ENCODE results near the gene INTS6.
A peak's percentile ranks its signal among the peaks of the same experiment; 100 is the strongest.

INTS6 gene

GRCh38 chr13:51455532-51455931 is 2.7 kb upstream of the INTS6 start:
- no peak for DNase-seq (ENCODE audit: low read depth in 1 of 2, low spot score in 1 of 2)

DNA sequence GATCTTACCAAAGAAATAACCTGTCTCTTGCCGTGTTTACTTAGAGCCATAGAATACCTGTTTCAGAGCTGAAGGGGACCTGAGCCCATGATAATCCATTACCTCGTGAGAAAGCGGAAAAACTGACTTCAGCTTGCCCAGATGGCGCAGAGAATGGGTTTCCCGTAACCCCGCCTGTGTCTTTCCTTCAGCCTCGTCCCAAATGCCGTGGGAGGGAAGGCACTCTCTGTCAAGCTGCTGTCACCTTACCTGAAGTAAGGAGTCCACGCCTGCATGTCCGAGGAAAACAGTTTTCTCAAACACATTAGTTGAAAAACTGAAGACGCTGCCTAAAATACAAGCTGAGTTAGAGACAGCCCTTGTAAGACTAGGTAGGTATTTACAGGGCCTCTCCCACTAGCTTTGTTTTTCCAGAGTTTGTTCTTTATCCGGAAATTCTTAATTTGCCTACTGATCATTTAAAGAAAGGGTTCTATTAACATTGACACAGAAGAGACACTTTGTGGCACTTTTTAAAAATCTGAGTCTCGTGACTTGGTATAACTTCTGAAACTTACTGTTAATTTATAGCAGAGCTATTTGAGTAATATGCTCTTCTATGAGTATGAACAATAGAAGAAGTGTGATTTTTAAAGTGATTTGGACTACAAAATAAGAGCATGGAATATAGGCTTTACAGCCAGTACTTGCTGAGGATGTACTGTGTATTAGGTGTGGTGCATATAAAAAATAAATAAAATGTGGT is 1.3 kb upstream of the INTS6 start:
- DNase-seq (ENCODE audit: low read depth in 1 of 2, low spot score in 1 of 2): peak in 1 of 2 donors; percentile 19

- peak; percentile 62 to 70 for DNase-seq (ENCODE audit: low read depth in 1 of 2, low spot score in 1 of 2)
Observed at GRCh38 chr13:51453207-51453958, 547 bp upstream of the INTS6 start.

DNA sequence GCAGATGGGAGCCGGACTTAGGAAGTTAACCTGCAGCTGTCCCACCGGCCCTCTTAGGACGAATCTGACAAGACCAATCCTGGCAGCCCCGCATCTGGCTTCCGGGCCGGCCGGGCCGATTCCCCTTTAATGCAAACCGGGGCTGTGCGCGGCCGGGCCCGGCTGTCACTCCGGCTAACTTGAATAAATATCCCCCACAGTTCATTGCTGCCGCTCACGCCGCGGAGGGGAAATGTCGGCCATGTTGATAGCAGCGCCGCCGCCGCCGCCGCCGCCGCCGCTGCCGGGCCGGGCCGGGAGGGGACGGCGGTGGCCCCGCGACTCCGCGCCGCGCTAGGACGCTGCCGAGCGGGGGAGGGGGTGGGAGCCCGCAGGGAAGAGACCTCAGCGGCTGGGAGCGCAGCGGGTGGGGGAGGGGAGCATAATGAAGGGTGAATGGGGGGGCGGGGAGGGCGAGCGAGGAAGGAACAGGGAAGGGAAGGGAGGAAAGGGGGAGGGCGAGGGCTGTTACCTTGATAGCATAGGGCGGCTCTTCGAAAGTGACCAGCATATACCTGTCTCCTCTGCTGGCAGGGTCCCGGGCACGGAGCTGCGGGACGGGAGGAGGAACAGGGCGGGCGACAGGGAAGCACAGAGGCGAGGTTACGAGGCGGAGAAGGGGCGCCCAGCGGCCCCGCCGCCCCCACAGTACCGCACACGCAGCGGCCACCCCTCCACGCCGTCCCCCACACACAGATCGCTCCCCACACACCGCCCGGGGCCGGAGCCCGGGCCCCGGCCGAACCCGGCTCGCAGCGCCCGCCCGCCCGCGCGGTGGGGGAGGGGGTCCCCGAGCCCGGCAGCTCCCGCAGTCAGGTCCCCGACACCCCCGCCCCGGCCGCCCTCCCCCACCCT is 1.1 kb downstream of the INTS6 start:
- DNase-seq (ENCODE audit: low read depth in 1 of 2, low spot score in 1 of 2): peak; percentile 55 to 61

DNA sequence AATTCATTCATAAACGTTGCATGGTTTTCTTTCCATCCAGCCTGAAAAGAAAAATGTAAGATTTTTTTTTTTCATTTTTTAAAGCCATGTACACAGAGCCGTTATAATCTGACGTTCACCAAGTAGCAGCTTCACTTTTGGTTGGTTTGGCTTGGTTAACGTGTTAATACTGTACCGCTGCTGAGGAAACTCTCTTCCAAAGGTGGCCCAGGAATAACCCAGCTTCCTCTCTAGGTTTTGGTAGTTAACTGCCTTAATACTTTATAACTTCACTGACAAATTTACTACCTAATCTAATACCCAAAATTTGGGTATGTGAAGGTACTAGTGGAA is 1.7 kb downstream of the INTS6 start:
- no peak for DNase-seq (ENCODE audit: low read depth in 1 of 2, low spot score in 1 of 2)

GRCh38 chr13:51449018-51449417 is 3.8 kb downstream of the INTS6 start:
- DNase-seq (ENCODE audit: low read depth in 1 of 2, low spot score in 1 of 2): no peak

DNA sequence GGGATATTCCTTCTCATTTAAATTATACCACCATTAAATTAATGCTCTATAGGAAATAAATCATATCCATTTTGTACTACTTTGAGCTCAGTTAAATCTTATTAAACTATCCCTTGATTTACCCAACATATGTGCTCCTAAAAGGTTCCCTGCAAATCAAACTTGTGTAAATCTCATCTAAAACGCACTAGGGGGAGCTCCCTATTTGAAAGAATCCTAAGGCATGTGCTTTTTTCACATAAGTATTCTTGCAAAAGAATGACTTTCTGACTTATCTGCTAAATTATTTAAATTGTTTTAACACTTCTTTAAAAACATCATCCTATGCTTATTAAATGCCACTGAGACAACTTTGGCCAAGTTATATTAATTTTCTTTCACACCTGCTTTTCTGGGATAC is 7.9 kb downstream of the INTS6 start:
- DNase-seq (ENCODE audit: low read depth in 1 of 2, low spot score in 1 of 2): no peak

DNA sequence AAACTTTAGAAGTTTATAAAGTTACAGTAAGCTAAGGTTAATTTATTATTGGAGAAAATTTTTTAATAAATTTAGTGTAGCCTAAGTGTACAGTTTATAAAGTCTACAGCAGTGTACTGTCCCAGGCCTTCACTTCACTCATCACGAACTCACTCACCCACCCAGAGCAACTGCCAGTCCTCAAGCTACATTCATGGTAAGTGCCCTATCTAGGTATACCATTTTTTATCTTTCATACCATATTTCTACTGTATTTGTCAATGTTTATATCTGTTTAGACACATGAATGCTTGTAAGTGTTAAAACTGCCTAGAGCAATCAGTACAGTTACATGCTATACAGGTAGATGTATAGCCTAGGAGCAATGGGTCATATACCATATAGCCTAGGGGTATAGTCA is 12.5 kb downstream of the INTS6 start:
- DNase-seq (ENCODE audit: low read depth in 1 of 2, low spot score in 1 of 2): no peak

DNA sequence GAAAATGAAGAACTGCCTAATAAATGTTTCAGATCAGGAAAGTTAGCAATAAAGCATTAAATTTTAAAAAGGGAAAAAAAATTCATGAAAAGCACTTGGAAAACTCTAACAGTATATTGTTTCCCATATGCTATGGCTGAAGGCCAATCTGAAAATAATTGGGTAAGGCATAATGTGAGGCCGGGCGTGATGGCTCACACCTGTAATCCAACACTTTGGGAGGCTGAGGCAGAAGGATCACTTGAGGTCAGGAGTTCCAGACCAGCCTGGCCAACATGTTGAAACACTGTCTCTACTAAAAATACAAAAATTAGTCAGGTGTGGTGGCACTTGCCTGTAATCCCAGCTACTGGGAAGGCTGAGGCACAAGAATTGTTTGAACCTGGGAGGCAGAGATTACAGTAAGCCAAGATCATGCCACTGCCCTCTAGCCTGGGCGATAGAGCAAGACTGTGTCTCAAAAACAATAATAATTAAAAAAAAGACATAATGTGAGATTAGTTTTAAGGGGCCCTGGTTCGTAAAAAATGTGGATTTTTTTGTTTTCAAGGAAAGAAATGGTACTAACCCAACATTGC is 15.2 kb downstream of the INTS6 start:
- DNase-seq (ENCODE audit: low read depth in 1 of 2, low spot score in 1 of 2): no peak

GRCh38 chr13:51435002-51435578 is 17.7 kb downstream of the INTS6 start:
- no peak for DNase-seq (ENCODE audit: low read depth in 1 of 2, low spot score in 1 of 2)

- no peak for DNase-seq (ENCODE audit: low read depth in 1 of 2, low spot score in 1 of 2)
Observed at GRCh38 chr13:51432576-51432975, 20.3 kb downstream of the INTS6 start.

DNA sequence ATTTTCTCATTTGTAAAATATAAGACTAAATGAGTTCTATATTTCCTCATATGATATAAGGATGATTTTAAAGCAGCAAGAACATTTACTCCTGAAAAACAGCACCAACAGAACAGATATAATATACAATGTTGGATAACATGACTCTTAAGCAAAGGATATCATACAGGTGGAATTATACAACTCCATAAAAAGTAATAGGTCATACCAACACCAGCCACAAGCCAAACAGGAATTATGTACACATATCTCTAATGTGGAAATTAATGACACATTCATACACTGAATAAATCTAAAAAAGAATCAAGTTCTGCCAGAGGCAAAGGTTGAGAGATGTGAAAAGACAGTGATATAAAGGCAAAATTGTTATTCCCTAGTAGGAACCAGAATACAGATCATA is 25.9 kb downstream of the INTS6 start:
- no peak for DNase-seq (ENCODE audit: low read depth in 1 of 2, low spot score in 1 of 2)

GRCh38 chr13:51425410-51426042 is 27.3 kb downstream of the INTS6 start:
- DNase-seq (ENCODE audit: low read depth in 1 of 2, low spot score in 1 of 2): no peak

DNA sequence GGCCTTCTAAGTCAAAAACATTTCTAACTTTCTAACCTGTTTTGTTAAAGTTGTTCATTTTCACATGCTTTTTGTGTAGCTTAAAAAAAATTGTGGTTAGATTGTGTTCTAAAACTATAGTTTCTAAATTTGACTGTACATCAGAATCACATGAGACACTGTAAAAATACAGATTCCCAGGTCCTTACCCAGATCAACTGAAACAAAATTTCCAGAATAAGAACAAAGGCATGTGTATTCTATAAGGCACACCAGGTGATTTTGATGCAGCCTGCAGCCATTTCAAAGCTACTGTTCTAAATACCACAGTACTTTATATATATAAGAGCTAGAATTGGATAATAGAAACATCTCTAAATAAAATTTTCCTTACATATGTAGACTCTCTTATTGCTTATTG is 29.1 kb downstream of the INTS6 start:
- no peak for DNase-seq (ENCODE audit: low read depth in 1 of 2, low spot score in 1 of 2)

DNA sequence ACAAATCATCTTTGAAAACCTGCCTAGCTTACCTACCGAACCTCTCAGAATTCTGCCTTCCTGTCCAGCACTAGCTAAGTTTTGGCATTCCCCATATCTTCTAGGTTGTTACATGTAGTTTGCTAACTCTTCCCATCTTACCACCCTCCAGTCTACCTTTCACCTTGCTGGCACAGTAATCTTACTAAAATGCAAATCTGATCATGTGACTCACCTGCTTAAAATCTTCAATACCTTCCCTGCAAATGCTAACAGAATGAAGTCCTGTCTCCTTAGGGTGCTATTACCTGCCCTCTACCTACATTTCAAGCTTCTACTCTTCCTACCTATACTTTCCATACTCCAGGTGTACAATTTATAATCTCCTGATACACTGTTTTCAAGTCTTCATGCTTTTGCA is 30.4 kb downstream of the INTS6 start:
- no peak for DNase-seq (ENCODE audit: low read depth in 1 of 2, low spot score in 1 of 2)

- DNase-seq (ENCODE audit: low read depth in 1 of 2, low spot score in 1 of 2): no peak
Observed at GRCh38 chr13:51420681-51421490, 31.9 kb downstream of the INTS6 start.

DNA sequence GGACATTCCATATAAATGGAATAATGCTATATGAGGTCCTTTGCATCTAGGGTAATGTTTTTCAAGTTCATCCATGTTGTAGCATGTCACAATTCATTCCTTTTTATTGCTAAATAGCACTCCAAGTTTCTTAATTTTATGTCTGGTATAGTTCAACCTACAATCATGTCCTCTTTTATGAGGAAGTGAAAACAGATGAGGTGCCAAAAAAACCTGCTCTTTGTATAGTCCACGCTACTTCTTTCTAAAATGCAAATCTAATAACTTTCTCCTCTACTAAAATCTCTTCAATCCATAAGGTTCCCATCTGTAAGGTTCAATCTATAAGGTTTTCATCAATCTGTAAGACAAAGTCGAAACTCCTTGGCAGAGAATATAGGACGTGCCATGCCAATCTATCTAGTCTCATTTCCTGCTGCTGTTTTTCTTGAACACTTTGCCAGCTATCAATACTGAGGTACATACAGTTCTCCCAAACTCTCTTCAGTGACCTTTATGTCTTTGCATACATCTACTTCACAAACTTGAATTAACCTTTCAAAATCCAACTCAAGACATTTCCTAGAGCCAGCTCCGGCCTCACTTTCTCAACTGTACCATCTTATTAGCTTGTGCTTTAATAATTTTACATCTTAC is 33.7 kb downstream of the INTS6 start:
- no peak for DNase-seq (ENCODE audit: low read depth in 1 of 2, low spot score in 1 of 2)

DNA sequence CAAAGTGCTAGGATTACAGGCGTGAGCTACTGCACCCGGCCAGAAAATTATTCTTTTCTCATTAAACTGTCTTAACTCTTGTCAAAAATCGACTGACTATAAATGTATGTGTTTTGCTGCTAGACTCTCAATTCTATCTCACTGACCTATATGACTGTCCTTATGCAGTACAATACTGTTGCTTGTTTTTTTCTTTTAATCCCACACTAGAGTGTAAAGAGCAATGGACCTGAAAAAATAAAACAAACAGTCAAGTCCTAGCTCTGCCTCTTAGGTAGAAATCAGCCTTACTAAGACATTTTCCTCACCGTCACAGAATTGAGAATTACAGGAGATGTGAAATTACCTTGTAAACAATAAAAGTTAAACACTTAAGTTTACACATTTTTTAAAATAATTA is 35.1 kb downstream of the INTS6 start:
- DNase-seq (ENCODE audit: low read depth in 1 of 2, low spot score in 1 of 2): no peak

GRCh38 chr13:51416107-51416506 is 36.7 kb downstream of the INTS6 start:
- DNase-seq (ENCODE audit: low read depth in 1 of 2, low spot score in 1 of 2): no peak

Data from activated T-helper 1 cell treated with anti-CD3 and anti-CD28 coated beads, Interleukin-2, amount 50 U/mL, for 16 hours (primary cell).